CD4-positive, alpha-beta memory T cell (primary cell): ENCODE measurements around the gene HUWE1. TPM values are rescaled to one million over a fixed set of nuclear protein-coding genes. Genes with fewer than 3 reads are reported as not detected.

Experiments used
- CTCF ChIA-PET: fragments of 350-600 bp; sonication (Branson Sonifier 250); formaldehyde crosslinking; loops from one replicate; lab custom pipeline; 2021; ENCODE audit warnings: inconsistent platforms; ENCODE audit not compliant: partially characterized antibody; lab: Charles Lee
- POLR2A ChIA-PET: fragments of 350-600 bp; sonication (Branson Sonifier 250); formaldehyde crosslinking; loops from one replicate; lab custom pipeline; 2021; ENCODE audit not compliant: partially characterized antibody; lab: Charles Lee
- DNase-seq, 5 donors: peaks; one replicate each; pipeline versions ENCODE4 v3.0.0 to v3.0.0-alpha.2; 2020 to 2022; ENCODE audit warnings: mixed read lengths in 1 of 5
- H3K27ac ChIP-seq: one replicate; pipeline ENCODE4 v1.7.0; 2013; ENCODE audit warnings: low read depth, low read length
- H3K27me3 ChIP-seq: 2 replicates; pipeline ENCODE4 v1.7.0; 2013; ENCODE audit warnings: mild to moderate bottlenecking, low read length, moderate library complexity; ENCODE audit not compliant: insufficient read depth
- H3K36me3 ChIP-seq: 2 replicates; pipeline ENCODE4 v1.7.0; 2013; ENCODE audit warnings: mild to moderate bottlenecking, low read length, moderate library complexity; ENCODE audit not compliant: insufficient read depth
- H3K4me1 ChIP-seq: 2 replicates; pipeline ENCODE4 v1.7.0; 2013; ENCODE audit warnings: mild to moderate bottlenecking, low read length, moderate library complexity; ENCODE audit not compliant: insufficient read depth
- H3K4me3 ChIP-seq, 2 donors: one replicate each; pipeline ENCODE4 v1.7.0; 2013; ENCODE audit warnings: low read length in 2 of 2, mild to moderate bottlenecking in 1 of 2
- H3K9me3 ChIP-seq, 2 donors: one replicate each; pipeline ENCODE4 v1.7.0; 2013; ENCODE audit warnings: low read length in 2 of 2, control low read depth in 1 of 2; ENCODE audit not compliant: control insufficient read depth in 1 of 2
- H3K27ac Mint-ChIP-seq, 7 donors: one replicate each; pipeline ENCODE4 v1.8.0; 2020 to 2021; ENCODE audit warnings: mixed read lengths in 7 of 7, mild to moderate bottlenecking in 6 of 7, inconsistent platforms in 3 of 7, moderate library complexity in 3 of 7
- H3K27me3 Mint-ChIP-seq, 2 donors: one replicate each; pipeline ENCODE4 v1.8.0; 2020 to 2021; ENCODE audit warnings: mixed read lengths in 2 of 2
- H3K36me3 Mint-ChIP-seq, 2 donors: one replicate each; pipeline ENCODE4 v1.8.0; 2020 to 2021; ENCODE audit warnings: mixed read lengths in 2 of 2, inconsistent platforms in 1 of 2, mild to moderate bottlenecking in 1 of 2
- H3K4me1 Mint-ChIP-seq, 4 donors: one replicate each; pipeline ENCODE4 v1.8.0; 2020 to 2021; ENCODE audit warnings: mixed read lengths in 4 of 4, mild to moderate bottlenecking in 1 of 4
- H3K4me3 Mint-ChIP-seq, 8 donors: one replicate each; pipeline ENCODE4 v1.8.0; 2020 to 2021; ENCODE audit warnings: mixed read lengths in 8 of 8, mild to moderate bottlenecking in 7 of 8, moderate library complexity in 6 of 8, inconsistent platforms in 3 of 8
- H3K9me3 Mint-ChIP-seq, 8 donors: one replicate each; pipeline ENCODE4 v1.8.0; 2020 to 2021; ENCODE audit warnings: mixed read lengths in 8 of 8, mild to moderate bottlenecking in 5 of 8, inconsistent platforms in 3 of 8, moderate library complexity in 1 of 8
- intact Hi-C: fragments of 100-400 bp; cut with micrococcal nuclease; formaldehyde crosslinking; loops from one replicate; pipeline ENCODE4 v1.15.1; 2023
- polyA plus RNA-seq, 2 donors: library from polyadenylated mRNA; unstranded; fragments of 300-500 nt; fragmentation: Illumina TruSeq; gene quantifications; one replicate each; pipeline ENCODE4 v1.2.3, GENCODE V29; 2021
- total RNA-seq, 2 experiments: library from RNA; stranded (reverse); gene quantifications; one replicate each; pipeline ENCODE4 v1.2.3, GENCODE V29; 2021

HUWE1 gene
- total and polyA plus RNA-seq, 4 experiments from 2014 or later = 3.3 to 202 (median 97.7) TPM

DNA sequence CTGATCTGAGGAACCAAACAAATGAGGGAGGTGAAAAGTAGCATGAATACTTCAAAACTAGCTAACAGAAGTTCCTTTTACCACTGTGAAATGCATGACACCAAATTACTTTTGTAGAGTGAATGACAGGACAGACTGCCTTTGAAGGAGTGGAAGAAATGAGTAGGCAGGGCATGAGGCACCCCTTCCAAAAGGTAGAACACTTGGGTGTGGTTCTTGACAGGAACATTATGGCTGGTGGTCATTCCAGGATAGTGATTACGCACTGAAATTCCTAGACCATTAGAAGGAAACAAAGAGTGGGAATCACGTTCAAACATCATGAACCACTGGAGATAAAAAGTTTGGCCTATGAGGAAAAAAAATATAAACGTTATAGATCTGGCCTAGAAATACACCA is 4.9 kb downstream of the HUWE1 start:
- Mint-ChIP-seq H3K9me3 (no peaks in the 10 kb centered on the region), H3K27me3 (no peaks in the 10 kb centered on the region), H3K4me3 (peak overlapping the region in 6 of 8 donors; percentile 3 to 74 (median 26)), H3K4me1 (peaks cover 18 to 68% (median 42%) of the 10 kb centered on the region in 4 donors), H3K27ac (peak overlapping the region in 6 of 7 donors; percentile 4 to 99 (median 46)), H3K36me3 (peaks cover 3 to 49% of the 10 kb centered on the region in 2 donors)
- H3K27ac ChIP-seq = no peak overlapping the region
- no peaks in the 10 kb centered on the region for H3K9me3 ChIP-seq
- intact Hi-C loops = loop anchor here (5.0 to 10.0 kb wide), 3 partner anchors 259 to 1123 kb away; partner anchors contain the start of genes MAGED2, RIBC1 and SMC1A
- H3K36me3 ChIP-seq = peaks cover 5% of the 10 kb centered on the region
- no peak for DNase-seq
- H3K27me3 ChIP-seq = no peaks in the 10 kb centered on the region
- peaks cover 54% of the 10 kb centered on the region for H3K4me1 ChIP-seq
- no peak overlapping the region for H3K4me3 ChIP-seq
- ChIA-PET CTCF (interaction anchor here (1.6 to 2.7 kb wide), 2 partner anchors 147 to 149 kb away, joined by 3 to 8 read pairs; no protein-coding TSS in a partner anchor), POLR2A (interaction anchor here (1.3 kb wide), 1 partner anchor 10 kb away, joined by 4 read pairs; no protein-coding TSS in a partner anchor)

DNA sequence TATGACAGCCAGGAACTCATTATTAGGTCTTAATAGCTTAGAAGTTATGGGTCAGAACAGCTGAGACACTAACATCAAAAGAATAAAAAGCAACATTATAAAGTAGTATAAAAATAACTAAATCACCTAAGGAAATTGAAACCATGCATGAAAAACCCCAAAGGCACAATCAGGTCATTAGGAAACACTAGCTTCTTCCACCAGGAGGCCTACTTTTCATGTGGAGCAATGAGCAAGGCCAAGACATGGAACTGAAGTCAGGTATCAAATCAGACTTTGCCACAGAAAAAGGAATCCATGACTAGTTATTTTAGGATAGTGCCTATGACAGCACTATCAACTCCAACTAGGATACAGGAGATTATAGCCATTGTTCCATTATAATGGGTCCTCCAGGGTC is 7.9 kb downstream of the HUWE1 start:
- Histone ChIP-seq H3K9me3 (no peaks in the 10 kb centered on the region), H3K4me3 (no peak overlapping the region), H3K27me3 (no peaks in the 10 kb centered on the region), H3K4me1 (peaks cover 44% of the 10 kb centered on the region), H3K36me3 (peaks cover 13% of the 10 kb centered on the region), H3K27ac (no peak overlapping the region)
- Mint-ChIP-seq H3K4me1 (peaks cover 27 to 72% (median 46%) of the 10 kb centered on the region in 4 donors), H3K36me3 (peaks cover 3 to 62% of the 10 kb centered on the region in 2 donors), H3K27ac (peak overlapping the region in 3 of 7 donors; percentile 39 to 80 (median 47)), H3K27me3 (no peaks in the 10 kb centered on the region), H3K4me3 (peak overlapping the region in 2 of 8 donors; percentile 25 to 64), H3K9me3 (no peaks in the 10 kb centered on the region)
- ChIA-PET POLR2A (interaction anchor here (0.7 kb wide), 1 partner anchor 153 kb away, joined by 4 read pairs; no protein-coding TSS in a partner anchor), CTCF (interaction anchor here (0.9 to 2.3 kb wide), 5 partner anchors 36 to 158 kb away, joined by 3 to 18 read pairs (median 3); no protein-coding TSS in a partner anchor)
- intact Hi-C loops = loop anchor here (1.0 kb wide), 1 partner anchor 154 kb away; no protein-coding TSS in a partner anchor
- DNase-seq = peak; percentile 19 to 41 (median 26)

DNA sequence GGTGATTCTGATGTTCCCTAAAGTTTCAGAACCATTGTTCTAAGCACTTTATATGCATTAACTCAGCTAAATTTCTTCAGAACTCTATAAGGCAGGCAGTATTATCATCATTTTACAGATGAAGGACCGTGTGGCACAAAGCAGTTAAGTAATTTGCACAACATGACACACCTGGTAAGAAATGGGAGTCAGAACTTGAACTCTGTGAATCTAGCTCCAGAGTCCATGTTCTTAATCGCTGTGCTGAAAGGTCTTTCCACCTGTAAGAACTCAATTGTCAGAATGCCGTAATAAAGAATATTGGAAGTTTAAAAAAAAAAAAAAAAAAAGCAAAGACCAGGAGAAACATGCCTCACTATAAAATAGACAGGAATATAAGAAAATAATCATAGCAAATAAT is 9.2 kb downstream of the HUWE1 start:
- no peaks in the 10 kb centered on the region for H3K27me3 Mint-ChIP-seq
- Histone ChIP-seq H3K4me1 (peaks cover 37% of the 10 kb centered on the region), H3K36me3 (peaks cover 16% of the 10 kb centered on the region), H3K9me3 (no peaks in the 10 kb centered on the region), H3K4me3 (no peak overlapping the region), H3K27ac (no peak overlapping the region), H3K27me3 (no peaks in the 10 kb centered on the region)
- peaks cover 24 to 64% (median 40%) of the 10 kb centered on the region in 4 donors for H3K4me1 Mint-ChIP-seq
- H3K27ac Mint-ChIP-seq = peak overlapping the region in 1 of 7 donors; percentile 45
- no peak overlapping the region for H3K4me3 Mint-ChIP-seq
- peaks cover 3 to 66% of the 10 kb centered on the region in 2 donors for H3K36me3 Mint-ChIP-seq
- POLR2A ChIA-PET = no interaction called here
- intact Hi-C loops = no loop called here
- CTCF ChIA-PET = no interaction called here
- no peaks in the 10 kb centered on the region for H3K9me3 Mint-ChIP-seq
- no peak for DNase-seq

DNA sequence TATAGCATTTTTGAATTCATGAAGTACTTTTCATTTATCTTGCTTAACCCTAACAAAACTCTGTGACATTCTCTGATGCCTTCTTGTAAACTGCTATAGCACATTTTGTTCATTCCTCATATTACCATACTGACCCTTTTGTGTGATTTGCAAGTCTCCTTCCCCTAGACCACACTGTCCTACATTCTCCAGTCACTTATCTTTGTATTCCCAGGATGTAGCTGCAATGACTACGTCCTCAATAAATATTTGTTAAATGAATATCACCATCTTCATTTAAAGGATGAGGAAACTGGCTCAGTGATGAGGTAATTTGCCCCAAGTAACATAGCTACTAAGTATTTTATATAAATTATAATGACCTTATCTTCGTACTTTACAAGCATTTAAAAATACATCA is 11.9 kb downstream of the HUWE1 start:
- Histone ChIP-seq H3K4me3 (no peak overlapping the region), H3K4me1 (peaks cover 25% of the 10 kb centered on the region), H3K36me3 (peaks cover 11% of the 10 kb centered on the region), H3K27me3 (no peaks in the 10 kb centered on the region), H3K9me3 (no peaks in the 10 kb centered on the region), H3K27ac (no peak overlapping the region)
- peaks cover 14 to 50% (median 28%) of the 10 kb centered on the region in 4 donors for H3K4me1 Mint-ChIP-seq
- ChIA-PET CTCF (no interaction called here), POLR2A (interaction anchor here (1.4 to 1.6 kb wide), 2 partner anchors 9 to 12 kb away, joined by 5 to 7 read pairs; partner anchors contain the start of gene HUWE1)
- H3K9me3 Mint-ChIP-seq = no peaks in the 10 kb centered on the region
- intact Hi-C loops = no loop called here
- no peak overlapping the region for H3K27ac Mint-ChIP-seq
- no peak for DNase-seq
- no peak overlapping the region for H3K4me3 Mint-ChIP-seq
- peaks cover 3 to 57% of the 10 kb centered on the region in 2 donors for H3K36me3 Mint-ChIP-seq
- no peaks in the 10 kb centered on the region for H3K27me3 Mint-ChIP-seq

DNA sequence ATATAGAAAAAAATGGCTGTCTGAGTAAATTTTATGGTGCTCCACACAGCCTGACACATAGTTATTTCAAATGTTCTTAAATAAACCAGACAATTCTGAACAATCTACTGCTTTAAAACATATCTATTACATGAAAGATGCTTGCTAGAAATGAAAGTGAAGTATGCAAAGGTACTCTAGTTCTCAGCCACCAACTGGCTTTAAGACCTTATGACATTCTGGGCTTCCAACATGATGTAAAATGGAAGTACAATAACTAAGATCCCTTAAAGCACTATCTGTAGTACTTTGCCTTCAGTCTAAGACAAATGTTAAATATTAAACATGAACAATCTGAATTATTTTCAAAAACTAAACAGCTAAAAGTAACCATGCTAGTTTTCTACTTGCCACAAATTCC is 17.3 kb downstream of the HUWE1 start:
- CTCF ChIA-PET = no interaction called here
- Histone ChIP-seq H3K27me3 (no peaks in the 10 kb centered on the region), H3K27ac (no peak overlapping the region), H3K4me1 (peaks cover 30% of the 10 kb centered on the region), H3K4me3 (no peak overlapping the region), H3K9me3 (no peaks in the 10 kb centered on the region), H3K36me3 (peaks cover 3% of the 10 kb centered on the region)
- intact Hi-C loops = no loop called here
- no peak for DNase-seq
- Mint-ChIP-seq H3K27ac (no peak overlapping the region), H3K36me3 (peaks cover 4 to 40% of the 10 kb centered on the region in 2 donors), H3K9me3 (peaks cover 0 to 1% (median 0%) of the 10 kb centered on the region in 8 donors), H3K27me3 (no peaks in the 10 kb centered on the region), H3K4me3 (peak overlapping the region in 1 of 8 donors; percentile 10), H3K4me1 (peaks cover 7 to 40% (median 24%) of the 10 kb centered on the region in 4 donors)
- POLR2A ChIA-PET = interaction anchor here (1.5 kb wide), 1 partner anchor 15 kb away, joined by 5 read pairs; no protein-coding TSS in a partner anchor

DNA sequence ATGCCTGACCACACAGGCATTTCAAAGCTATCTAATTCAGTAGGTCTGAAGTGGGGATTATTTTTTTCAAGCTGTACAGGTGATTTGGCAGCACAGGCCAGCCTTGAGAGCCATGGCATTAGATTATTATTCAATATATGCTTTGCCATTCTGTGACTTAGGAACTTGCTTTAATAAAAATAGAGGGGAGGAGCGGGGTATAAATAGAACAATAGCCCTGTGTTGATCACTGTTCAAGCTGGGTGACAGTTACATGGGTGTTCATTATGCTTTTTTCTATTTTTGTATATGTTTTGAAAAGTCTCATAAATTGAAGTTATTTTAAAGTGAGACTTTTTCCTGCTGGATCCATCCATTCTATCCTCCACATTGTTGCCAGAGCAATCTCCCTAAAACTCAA is 20.3 kb downstream of the HUWE1 start:
- H3K27me3 Mint-ChIP-seq = no peaks in the 10 kb centered on the region
- H3K27me3 ChIP-seq = no peaks in the 10 kb centered on the region
- no peak overlapping the region for H3K4me3 Mint-ChIP-seq
- H3K36me3 ChIP-seq = no peaks in the 10 kb centered on the region
- H3K27ac Mint-ChIP-seq = peak overlapping the region in 5 of 7 donors; percentile 19 to 82 (median 52)
- H3K27ac ChIP-seq = peak overlapping the region; percentile 15
- H3K4me1 Mint-ChIP-seq = peaks cover 8 to 53% (median 27%) of the 10 kb centered on the region in 4 donors
- H3K9me3 ChIP-seq = no peaks in the 10 kb centered on the region
- DNase-seq = no peak
- H3K4me1 ChIP-seq = peaks cover 30% of the 10 kb centered on the region
- peaks cover 0 to 1% (median 0%) of the 10 kb centered on the region in 8 donors for H3K9me3 Mint-ChIP-seq
- POLR2A ChIA-PET = no interaction called here
- H3K4me3 ChIP-seq = no peak overlapping the region
- H3K36me3 Mint-ChIP-seq = peaks cover 12 to 46% of the 10 kb centered on the region in 2 donors
- intact Hi-C loops = no loop called here
- CTCF ChIA-PET = no interaction called here

DNA sequence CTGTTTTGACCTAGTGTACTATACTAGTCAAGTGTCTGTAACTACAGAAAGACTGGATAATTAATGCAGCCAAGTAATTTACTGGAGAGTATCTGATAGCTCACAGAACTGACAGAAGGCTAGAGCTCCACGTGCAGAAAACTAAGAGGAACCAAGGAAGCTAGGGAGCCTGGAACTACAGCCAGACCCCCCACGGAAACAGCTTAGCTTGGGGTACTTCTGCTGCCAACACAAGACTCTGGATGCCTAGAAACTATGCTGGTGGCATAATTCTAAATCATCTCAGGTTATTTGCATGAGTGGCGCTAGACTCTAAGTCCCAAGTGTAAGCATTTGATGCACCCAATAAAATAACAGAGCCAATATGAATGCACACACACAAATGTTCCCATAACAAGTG is 26.5 kb downstream of the HUWE1 start:
- intact Hi-C loops = no loop called here
- H3K4me1 ChIP-seq = peaks cover 20% of the 10 kb centered on the region
- Mint-ChIP-seq H3K9me3 (no peaks in the 10 kb centered on the region), H3K36me3 (peaks cover 8 to 54% of the 10 kb centered on the region in 2 donors), H3K27ac (peak overlapping the region in 2 of 7 donors; percentile 8 to 47), H3K4me3 (peak overlapping the region in 1 of 8 donors; percentile 30), H3K4me1 (peaks cover 18 to 52% (median 34%) of the 10 kb centered on the region in 4 donors), H3K27me3 (no peaks in the 10 kb centered on the region)
- no peak overlapping the region for H3K27ac ChIP-seq
- ChIA-PET CTCF (no interaction called here), POLR2A (no interaction called here)
- H3K36me3 ChIP-seq = no peaks in the 10 kb centered on the region
- no peak overlapping the region for H3K4me3 ChIP-seq
- no peaks in the 10 kb centered on the region for H3K27me3 ChIP-seq
- DNase-seq = no peak
- no peaks in the 10 kb centered on the region for H3K9me3 ChIP-seq
